Subcutaneous adipose tissue (tissue), 4 donors: Measurements from ENCODE around the gene BRCC3. TPM values are rescaled to one million over a fixed set of nuclear protein-coding genes. Genes with fewer than 3 reads are reported as not detected.

Source experiments
- CTCF ChIP-seq: fragments of 450-650 bp; IDR thresholded peaks from one replicate; pipeline ENCODE4 v1.5.1; 2016; ENCODE audit warnings: low read depth, mild to moderate bottlenecking, control low read depth, antibody characterized with exemption, moderate library complexity
- total RNA-seq, 4 donors: library from RNA; depleted of rRNA; stranded (reverse); fragments of >200 nt; gene quantifications; one replicate each; pipeline ENCODE4 v1.1.0, GENCODE V29; 2016

BRCC3 gene
- total RNA-seq, 4 donors from 2014 or later = 12.8 to 18.7 (median 15.7) TPM

- TF ChIP-seq CTCF = no peak
These were observed 98.6 kb downstream of the BRCC3 start for GRCh38 chrX:155169881-155170280.

Other genes with a start within 250 kb of the BRCC3 start
- gene SMIM9, start 236.8 kb upstream of the BRCC3 start, total RNA-seq = not detected
- 10 to 100 TPM in 1 of 4 donors, 1 to 10 TPM in 2, under 1 TPM in 1; 0.44 to 12.9 (median 5.8) TPM for gene F8A1, start 185.2 kb upstream of the BRCC3 start, total RNA-seq
- 10 to 100 TPM; 21.1 to 56.3 (median 36.5) TPM for gene F8, start 48.8 kb upstream of the BRCC3 start, total RNA-seq
- 10 to 100 TPM; 46.1 to 83.5 (median 69.6) TPM for gene FUNDC2, start 44.7 kb upstream of the BRCC3 start, total RNA-seq
- gene CMC4, start 372 bp upstream of the BRCC3 start, total RNA-seq = 10 to 100 TPM; 20.3 to 30.8 (median 25.0) TPM
- 1 to 10 TPM; 1.0 to 8.6 (median 2.2) TPM for gene MTCP1, start 372 bp upstream of the BRCC3 start, total RNA-seq
- gene VBP1, start 145.0 kb downstream of the BRCC3 start, total RNA-seq = 10 to 100 TPM; 21.9 to 44.3 (median 26.8) TPM
- under 1 TPM in 2 of 4 donors, not detected in 2; 0.49 to 0.51 TPM for gene RAB39B, start 193.0 kb downstream of the BRCC3 start, total RNA-seq